NCI-H446 (cell line): Measurements from ENCODE around the gene RPP30.

Source experiments
- DNase-seq, 2 experiments: peaks; one replicate each; lab custom pipeline; 2025; lab: John Stamatoyannopoulos, UW

Gene RPP30

DNA sequence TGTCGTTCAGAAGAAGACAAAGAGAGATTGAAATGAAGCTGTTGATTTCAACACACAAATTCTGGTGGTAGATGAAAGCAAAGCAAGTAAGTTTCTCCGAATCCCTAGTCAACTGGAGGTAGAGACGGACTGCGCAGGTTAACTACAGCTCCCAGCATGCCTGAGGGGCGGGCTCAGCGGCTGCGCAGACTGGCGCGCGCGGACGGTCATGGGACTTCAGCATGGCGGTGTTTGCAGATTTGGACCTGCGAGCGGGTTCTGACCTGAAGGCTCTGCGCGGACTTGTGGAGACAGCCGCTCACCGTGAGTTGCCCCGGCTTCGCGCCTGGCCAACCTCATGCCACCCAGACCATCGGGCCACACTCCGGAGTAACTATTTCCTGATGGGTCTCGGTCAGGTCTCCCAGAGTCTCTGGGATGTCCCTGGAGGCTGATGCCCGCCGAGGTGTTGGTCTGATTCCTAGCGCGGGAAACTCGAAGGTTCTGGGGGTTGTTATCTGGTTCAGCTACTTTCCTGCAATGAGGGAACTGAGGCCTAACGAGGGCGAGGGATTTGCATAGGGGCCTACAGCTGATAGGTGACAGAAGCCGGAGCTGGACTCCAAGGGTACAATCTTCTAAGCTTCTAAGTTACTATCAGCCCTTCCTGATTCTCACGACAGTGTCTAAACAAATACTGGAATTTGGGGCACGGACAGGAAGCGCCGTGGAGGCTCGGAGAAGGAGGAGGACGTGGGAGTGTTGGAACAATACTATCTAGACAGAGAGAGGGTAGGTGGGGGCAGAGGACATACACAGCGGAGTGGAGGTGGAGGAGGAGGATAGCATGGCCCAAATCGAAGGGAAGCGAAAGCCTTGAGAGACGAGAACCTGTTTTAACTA lies at the start of gene RPP30:
Gene RPP30, plus strand, starts transcription at position 209 of the 882 bp plus-strand sequence. Its CDS starts 13 bp downstream, at position 222.
- peak in 1 of 2 experiments; percentile 65 for DNase-seq

DNA sequence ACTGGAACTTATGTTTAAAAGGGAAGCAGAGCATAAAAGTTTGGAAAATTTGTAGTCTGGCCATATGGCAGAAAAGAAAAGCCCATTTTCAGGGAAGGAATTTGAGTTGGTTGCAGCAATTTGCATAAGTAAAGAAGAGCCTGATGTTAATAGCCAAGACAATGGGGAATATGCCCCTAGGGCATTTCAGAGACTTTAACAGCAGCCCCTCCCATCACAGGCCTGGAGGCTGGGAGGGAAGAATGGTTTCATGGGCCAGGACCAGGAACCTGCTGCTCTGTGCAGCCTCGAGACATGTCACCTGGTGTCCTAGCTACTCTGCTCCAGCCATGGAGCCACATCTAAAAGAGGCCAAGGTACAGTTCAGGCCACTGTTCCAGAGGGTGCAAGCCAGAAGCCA lies 49.3 kb upstream of the RPP30 start:
- no peak for DNase-seq

DNA sequence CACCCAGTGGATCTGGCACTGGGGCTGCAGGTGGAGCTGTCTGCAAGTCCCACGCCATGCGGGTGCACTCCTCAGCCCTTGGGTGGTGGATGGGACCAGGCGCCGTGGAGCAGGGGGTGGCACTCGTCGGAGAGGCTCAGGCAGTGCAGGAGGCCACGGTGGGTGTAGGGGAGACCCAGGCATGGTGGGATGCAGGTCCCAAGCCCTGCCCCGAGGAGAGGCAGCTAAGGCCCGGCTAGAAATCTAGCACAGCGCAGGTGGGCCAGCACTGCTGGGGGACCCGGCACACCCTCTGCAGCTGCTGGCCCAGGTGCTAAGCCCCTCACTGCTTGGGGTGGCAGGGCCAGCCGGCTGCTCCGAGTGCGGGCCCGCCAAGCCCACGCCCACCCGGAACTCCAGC lies 39.7 kb upstream of the RPP30 start:
- DNase-seq, result no peak

DNA sequence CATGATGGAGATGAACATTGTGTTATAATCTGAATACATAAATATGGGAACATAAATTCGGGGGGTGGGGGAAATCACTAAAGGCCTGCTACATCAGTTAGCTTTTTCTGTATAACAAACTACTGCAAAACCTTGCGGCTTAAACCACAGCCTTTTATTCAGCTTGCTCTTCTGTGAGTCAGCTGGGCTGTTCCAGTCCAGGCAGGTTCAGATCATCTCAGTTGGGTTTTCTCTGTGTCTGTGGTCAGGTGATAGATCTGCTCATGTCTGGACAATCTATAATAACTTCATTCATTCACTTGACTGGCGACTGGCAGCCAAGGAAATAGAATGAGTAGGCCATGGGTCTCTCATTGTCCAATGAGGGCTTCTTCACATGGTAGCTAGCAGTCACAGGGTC lies 37.4 kb upstream of the RPP30 start:
- no peak for DNase-seq

DNA sequence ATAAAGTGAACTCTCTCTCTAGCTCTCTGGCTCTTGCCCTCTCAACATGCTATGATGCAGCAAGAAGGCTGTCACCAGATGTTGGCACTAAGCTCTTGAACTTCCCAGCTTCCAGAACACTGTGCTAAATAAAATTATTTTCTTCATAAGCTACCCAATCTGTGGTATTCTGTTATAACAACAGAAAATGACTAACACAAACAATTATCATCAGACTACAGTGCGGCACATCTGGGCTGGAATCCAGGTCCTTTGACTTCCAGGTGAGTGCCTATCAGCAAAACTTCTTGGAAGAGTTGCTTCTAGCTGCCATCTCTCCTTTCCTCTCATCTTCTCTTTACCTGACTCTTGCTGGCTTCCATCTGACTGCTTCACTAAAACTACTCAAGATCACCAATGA lies 34.3 kb upstream of the RPP30 start:
- DNase-seq, result no peak

DNA sequence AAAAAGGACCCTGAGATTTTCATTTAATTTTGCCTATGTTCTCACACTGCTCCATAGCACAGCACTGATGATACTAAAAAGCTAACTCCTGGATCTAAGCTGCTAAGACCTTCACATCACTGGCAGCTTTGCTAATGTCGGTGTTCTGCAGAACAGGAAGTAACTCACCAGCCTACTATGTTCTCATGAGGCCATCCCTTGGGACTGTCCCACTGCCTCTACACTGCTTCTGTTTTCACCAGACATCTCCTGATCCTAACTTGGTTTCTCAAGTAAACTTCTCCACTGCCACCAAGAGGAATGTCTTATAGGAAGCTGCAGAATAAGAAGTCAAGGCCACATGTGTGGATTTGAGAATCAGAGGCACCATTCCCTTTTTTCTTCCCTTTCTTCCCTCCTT lies 29.0 kb upstream of the RPP30 start:
- no peak for DNase-seq

DNA sequence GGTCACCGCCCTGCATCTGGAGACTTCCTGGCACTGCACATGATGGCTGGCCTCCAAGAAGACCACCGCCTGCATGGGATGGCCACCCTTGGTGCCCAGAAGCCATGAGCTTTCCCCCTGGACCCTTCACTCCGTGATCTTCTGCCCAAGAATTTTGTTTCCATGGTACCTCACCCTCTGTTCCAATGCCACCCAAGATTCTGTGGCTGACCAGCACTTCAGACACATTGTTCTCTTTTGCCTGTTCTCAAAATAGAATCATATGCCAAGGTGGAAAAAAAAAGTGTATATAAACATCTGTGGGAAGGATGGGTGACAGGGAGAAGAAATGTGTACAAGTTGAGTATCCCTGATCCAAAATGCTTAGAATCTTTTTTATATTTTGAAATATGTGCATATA lies 26.0 kb upstream of the RPP30 start:
- no peak for DNase-seq

DNA sequence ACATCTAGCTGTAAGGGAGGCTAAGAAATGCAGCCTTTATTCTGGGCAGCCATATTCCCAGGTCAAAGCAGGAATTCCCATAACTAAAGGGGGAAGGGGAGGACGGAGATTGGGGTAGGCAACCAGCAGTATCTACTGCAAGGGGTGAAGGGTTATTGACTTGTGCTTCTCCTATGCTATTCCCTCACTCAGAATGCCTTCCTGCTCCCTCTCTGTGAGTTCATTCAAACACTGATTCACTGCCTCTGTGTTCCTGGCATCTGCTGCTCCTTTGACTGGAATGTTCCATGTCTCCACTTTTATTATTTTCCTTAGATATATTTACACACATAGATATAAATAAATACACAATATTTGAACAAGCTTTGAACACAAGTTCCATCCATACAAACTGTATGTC lies 25.0 kb upstream of the RPP30 start:
- DNase-seq, result no peak

DNA sequence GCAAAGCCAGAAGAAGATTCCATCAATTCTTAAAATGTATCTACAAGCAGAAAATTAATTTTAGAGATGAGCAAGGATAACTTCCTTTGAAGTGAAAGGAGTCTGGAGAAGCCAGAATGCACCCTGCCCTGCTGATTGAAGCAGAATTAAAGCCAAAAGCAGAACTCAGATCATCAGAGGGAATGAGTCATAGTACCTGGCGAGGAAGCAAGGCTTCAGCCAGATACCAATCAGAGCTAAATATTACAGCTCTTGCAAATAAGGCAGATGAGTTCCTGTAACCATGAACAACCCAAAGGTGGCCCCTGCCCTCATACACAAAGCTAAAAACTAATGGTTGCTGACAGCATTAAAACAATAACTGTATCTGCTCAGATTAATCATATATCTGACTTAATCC lies 24.3 kb upstream of the RPP30 start:
- DNase-seq, result peak in 1 of 2 experiments; percentile 61

DNA sequence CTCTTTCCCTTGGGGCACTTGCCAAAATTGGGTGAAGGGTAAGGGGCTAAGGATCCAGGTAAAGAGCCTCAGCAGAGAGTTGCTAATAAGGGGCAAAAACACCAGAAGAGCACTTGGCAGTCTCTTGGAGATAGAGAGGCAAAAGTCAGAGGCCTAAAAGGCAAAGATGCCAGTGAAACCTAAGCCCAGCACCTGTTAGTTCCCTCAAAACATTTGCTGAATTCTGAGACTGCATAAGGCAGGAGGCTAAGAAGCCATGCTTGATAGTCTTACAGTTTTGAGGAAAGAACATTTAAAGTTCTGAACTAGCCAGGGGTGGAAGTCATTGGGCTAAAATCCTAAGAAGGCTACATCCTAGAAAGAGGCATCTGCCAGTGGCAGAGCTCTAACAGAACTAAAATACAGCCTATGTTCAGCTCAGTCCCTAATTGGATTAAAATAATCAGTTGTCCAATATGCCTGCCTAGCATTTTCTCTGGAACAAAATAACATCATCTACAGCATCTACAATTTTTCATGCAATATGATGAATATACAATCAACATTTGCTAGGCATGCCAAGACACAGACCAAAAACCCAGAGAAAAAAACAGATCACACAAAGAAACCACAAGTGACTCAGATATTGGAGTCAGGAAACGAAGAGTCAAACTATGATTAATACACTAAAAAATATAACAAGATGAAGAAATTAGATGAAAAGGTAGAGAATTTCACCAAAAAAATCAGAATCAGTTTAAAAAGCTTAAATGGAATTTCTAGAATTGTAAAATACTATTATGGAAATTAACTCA lies 21.6 kb upstream of the RPP30 start:
- DNase-seq, result no peak

DNA sequence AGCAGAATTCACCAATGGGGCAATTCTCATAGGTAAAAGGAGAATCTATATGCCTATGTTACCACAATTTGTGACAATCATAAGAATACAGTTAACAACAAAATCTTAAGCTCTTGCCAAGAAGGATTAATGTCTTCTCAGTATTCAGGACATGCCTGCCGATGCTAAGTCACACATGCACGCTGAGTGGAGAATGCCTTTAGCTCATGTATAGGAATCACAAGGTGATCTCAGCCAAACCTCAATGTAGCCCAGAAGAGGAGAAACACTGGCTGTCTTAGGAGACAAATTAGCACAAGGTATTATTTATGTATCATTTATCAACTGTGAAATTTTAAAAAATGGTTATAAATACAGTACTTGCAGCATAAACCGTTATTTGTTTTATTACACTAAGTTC lies 16.6 kb upstream of the RPP30 start:
- no peak for DNase-seq

DNA sequence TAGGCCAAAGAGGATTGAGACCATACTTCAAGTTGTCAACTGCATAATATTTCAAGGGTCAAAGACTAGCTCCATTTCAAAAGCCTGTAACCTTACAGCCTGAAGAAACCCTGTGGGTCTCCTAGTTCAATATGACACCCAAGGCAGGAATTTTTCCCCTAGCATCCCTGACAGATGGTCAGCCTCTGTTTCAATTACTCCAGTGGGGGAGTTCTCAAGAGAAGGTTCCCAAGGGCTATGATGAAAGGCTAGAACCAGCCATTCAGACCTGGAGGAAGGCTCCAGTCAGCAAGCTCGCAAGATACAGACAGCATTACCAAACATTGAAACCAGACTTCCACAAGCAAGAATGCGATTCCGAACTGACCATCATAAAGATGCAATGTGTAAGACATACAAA lies 15.5 kb upstream of the RPP30 start:
- DNase-seq, result peak in 1 of 2 experiments; percentile 65

DNA sequence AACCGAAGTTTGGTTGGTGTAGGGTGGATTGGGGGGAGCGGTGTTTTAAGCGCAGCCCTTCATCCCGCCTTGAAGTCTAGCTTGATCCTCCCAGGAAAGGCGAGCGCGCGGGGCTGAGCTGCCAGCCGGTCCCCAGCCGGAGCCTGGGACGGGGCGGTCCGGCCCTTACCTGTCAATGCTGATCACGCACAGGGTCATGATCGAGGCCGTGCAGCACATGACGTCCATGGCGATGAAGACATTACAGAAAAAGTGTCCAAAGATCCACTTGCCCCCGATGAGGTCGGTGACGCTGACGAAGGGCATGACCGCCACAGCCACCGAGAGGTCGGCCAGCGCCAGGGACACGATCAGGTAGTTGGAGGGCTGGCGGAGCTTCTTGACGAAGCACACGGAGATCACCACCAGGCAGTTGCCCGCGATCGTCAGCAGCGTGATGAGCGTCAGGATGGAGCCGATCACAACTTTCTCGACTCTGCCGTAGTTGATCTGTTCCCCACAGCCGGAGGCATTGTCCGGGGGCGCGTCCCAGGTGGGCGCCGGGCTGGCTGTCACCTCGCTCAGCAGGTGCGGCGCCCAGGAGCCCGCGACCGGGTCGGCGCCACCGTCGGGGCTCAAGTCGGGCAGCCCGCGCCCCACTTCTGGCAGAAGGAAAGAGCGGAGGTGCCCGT lies 14.7 kb upstream of the RPP30 start:
- DNase-seq, result no peak

DNA sequence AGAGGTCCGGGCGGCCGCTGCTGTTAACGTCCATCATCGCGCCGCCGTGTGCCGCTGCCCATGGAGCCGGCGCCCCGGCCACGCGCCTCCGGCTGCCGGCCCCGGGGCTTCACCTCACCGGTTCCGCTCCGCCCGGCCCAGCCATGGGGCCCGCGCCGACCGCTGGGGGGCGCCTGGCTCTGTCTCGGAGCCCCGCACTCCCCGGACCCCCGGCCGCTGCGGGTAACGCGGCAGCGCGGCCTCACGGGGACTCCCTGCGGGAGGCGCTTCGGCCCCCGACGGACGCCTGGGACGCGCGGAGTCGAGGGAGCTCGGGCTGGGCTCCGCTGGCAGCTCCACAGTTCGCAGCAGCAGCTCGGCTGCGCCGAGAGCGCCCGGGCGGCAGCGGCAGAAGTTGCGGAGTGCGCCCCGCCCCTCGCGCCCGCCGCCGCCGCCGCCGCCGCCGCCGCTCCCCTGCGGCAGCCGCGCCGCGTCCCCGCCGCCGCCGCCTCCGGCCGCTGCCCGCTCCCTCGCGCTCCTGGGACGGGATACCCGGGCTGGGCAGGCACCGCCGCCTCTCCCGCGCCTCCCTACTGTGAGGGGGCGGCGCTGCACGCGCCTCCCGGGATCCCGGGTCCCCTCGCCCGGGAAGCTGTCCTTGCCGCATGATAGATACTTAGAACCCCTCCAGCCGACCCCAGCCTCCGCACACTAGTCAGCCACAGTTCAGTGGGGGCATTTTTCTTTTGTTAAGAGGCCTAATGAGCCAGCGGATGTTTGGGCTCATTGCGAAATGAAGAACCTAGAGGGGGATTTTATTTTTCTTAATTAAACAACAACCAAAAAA lies 13.9 kb upstream of the RPP30 start, which contains the start of gene HTR7:
Gene HTR7, minus strand, starts transcription at position 405 of the 826 bp plus-strand sequence. Its CDS starts 368 bp downstream, at position 37.
- DNase-seq, result peak in 1 of 2 experiments; percentile 41

DNA sequence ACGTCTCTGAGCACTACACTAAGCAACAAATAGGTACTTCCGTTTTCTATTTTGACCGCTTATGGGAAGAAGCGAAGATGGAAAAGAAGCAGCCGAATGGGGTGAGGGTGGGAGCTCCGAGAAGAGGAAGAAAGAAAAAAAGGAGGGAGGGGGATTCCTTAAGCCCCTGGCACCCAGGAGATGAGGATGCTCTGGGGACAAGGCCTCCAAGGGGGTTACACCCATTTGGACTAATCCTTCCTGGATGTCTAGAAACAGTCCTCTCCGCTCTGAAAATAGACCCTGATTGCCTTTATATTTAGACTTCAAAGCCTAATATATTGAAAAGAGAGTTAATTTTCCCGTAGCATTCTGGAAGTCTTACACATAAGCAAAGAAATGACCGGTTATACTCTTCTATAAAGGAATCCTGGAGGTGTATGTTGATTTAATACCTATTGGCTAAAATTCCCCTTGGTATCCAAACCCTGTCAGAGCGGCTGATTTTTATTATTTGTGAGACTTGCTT lies 13.3 kb upstream of the RPP30 start:
- DNase-seq, result no peak

DNA sequence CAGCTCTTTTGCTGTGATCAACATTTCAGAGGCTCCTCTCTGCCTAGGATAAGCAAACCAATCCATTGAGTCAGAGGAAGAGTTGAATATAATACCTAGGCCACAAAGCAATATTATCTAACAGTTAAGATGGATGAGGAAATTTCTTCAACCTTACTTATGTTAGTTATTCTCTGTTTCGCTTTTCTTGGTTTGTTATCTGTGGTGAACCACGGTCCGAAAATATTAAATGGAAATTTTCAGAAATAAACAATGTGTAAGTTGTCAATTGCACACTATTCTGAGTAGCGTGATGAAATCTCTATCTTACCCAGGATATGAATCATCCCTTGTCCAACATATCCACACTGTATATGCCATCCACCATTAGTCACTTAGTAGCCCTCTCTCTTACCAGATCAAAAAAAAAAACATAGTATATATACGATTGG lies 12.4 kb upstream of the RPP30 start:
- DNase-seq, result no peak

DNA sequence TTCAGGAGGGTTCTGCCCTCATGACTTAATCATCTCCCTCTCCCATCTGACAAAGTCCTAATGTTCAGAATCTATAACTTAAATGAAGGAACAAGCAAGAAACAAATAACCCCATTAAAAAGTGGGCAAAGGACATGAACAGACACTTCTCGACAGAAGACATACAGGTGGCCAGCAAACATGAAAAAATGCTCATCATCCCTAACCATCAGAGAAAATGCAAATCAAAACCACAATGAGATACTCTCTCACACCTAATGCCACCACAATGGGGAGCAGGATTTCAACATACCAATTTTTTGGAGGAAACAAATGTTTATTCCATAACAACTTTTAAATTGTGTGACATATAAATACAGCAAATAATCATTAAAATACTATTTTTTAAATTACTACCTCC lies 11.0 kb upstream of the RPP30 start:
- DNase-seq, result no peak

DNA sequence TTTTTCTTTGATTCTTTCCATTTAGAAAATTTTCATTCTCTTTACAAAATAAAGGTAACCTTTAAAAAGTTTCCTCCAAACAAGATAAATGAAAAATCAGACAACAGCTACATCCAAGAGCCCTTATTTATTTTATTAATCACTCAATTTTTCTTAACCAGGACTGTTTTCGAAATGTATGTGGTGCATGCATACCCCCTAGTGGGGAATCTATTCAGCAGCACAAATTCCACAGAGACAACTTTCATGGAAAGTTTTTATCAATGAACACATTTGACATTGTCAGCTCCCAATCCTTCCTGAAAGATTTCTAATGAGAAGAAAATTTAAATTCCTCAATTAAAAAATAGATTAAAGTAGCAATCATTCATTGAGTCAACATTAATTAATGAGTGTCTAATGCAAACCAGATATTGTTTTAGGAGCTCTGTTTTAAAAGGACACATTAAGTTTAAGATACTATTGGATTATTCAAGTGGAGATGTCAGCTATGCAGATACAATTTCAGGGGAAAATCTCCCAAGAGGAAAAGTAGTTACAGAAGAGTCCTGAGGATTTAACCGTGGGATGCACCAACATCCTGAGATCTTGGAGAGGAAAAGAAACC lies 8.8 kb upstream of the RPP30 start:
- peak in 1 of 2 experiments; percentile 27 for DNase-seq

DNA sequence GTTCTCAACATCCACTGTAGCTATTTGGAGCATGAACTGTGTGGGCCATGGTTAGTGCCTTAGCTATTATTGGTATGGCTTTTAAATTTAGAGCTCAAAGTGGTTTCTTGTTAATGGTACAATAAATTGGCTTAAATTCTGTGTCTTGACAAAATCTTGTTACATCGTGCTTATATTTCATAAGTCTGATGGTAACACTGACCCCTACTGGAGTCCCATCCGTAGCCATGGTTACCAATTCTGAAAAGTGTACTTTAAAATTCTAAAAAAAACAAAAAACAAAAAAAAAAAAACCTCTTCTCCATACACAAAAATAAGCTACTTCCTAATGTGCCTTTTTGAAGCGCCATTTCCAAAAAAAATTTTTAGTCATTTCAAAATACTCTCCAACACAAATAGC lies 6.4 kb upstream of the RPP30 start:
- DNase-seq, result no peak

DNA sequence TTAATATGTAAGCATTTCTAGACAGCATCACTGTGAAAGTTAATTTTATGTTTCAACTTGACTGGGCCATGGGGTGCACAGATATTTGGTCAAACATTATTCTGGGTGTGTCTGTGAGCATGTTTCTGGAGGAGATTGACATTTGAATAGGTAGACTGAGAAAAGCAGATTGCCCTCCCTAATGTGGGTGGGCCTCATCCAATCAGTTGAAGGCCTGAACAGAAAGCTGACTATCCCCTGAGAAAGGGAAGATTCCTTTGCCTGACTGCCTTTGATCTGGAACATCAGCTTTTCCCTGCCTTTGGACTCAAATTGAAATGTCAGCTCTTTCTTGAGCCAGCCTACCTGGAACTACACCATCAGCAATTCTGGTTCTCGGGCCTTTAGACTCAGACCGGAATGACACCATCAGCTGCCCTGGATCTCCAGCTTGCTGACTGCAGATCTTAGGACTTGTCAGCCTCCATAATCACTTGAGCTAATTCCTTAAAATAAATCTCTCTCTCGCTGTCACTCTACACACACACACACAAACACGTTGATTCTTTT lies 5.7 kb upstream of the RPP30 start:
- no peak for DNase-seq
